ENCODE measurements around the gene VRK2. TPM values are rescaled to one million over a fixed set of nuclear protein-coding genes. Genes with fewer than 3 reads are reported as not detected.

The VRK2 gene
- total RNA-seq, 1 experiment from 2014 or later: 25.4 TPM

DNA sequence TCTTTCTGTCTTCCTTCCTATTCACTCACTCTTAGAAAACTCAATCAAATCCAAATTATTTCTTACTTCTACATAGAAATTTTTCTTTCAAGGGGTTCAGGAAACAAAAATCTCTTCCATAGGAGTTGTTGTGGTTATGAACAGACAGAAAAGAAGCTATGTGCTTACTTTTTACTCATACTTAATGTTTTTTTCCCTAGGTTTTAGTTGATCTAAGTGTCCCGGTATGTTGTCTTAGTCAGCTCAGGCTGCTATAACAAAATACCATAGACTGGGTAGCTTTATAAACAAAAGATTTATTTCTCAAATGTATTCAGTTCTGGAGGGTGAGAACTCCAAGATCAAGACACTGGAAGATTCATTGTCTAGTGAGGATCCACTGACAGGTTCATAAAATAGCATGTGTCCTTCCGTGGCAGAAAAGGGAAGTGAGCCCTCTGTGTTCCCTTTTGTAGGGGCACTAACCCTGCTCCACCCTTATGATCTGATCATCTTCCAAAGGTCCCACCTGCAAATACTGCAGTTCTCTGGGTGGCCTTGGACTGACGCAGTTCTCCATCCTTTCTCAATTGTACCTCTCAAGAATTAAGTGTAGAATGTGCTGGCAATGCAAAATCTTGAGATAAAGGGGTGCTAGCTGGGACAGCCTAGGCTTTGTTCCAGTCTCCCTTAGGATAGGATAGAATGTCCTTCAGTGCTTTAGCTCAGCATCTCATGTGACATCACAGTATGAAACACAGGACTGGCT lies 14.4 kb upstream of the VRK2 start:
- no peak overlapping the region for H3K27ac Mint-ChIP-seq (ENCODE audit: unreplicated experiment)
- no TSS peak for BruUV-seq (replicated peaks)
- H3K4me1 Mint-ChIP-seq (ENCODE audit: low read depth, unreplicated experiment): no peaks in the 10 kb centered on the region
- no peaks in the 10 kb centered on the region for H3K9me3 Mint-ChIP-seq (ENCODE audit: low read depth, unreplicated experiment)
- H3K36me3 Mint-ChIP-seq (ENCODE audit: insufficient read depth, unreplicated experiment): no peaks in the 10 kb centered on the region
- CTCF ChIA-PET: no interaction called here
- no peak for DNase-seq
- intact Hi-C loops (cut with micrococcal nuclease; ENCODE audit: unreplicated experiment): no loop called here
- no peak overlapping the region for H3K4me3 Mint-ChIP-seq (ENCODE audit: low read depth, unreplicated experiment)
- no peaks in the 10 kb centered on the region for H3K27me3 Mint-ChIP-seq (ENCODE audit: unreplicated experiment)
- TF ChIP-seq, protein P1, sequence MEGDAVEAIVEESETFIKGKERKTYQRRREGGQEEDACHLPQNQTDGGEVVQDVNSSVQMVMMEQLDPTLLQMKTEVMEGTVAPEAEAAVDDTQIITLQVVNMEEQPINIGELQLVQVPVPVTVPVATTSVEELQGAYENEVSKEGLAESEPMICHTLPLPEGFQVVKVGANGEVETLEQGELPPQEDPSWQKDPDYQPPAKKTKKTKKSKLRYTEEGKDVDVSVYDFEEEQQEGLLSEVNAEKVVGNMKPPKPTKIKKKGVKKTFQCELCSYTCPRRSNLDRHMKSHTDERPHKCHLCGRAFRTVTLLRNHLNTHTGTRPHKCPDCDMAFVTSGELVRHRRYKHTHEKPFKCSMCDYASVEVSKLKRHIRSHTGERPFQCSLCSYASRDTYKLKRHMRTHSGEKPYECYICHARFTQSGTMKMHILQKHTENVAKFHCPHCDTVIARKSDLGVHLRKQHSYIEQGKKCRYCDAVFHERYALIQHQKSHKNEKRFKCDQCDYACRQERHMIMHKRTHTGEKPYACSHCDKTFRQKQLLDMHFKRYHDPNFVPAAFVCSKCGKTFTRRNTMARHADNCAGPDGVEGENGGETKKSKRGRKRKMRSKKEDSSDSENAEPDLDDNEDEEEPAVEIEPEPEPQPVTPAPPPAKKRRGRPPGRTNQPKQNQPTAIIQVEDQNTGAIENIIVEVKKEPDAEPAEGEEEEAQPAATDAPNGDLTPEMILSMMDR (IDR thresholded peaks at IDR 0.05; ENCODE audit: unreplicated experiment): no peak

DNA sequence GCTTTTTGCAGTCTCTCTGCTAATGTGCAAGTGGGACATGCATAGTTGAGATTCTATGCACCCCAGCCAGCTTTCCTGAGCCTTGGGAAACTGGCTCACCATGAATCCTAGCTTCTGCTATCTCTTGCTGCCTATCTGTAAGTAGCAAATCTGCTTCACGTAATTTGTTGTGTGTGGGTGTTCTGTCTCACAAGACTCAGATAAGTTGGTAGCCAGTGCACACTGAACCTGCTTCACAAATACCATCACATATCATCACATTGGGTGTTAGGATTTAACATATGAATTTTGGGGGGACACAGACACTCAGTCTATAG lies 13.9 kb upstream of the VRK2 start:
- CTCF ChIA-PET: no interaction called here
- Mint-ChIP-seq H3K4me1 (ENCODE audit: low read depth, unreplicated experiment) (no peaks in the 10 kb centered on the region), H3K27ac (ENCODE audit: unreplicated experiment) (no peak overlapping the region), H3K9me3 (ENCODE audit: low read depth, unreplicated experiment) (no peaks in the 10 kb centered on the region), H3K4me3 (ENCODE audit: low read depth, unreplicated experiment) (no peak overlapping the region), H3K27me3 (ENCODE audit: unreplicated experiment) (no peaks in the 10 kb centered on the region), H3K36me3 (ENCODE audit: insufficient read depth, unreplicated experiment) (no peaks in the 10 kb centered on the region)
- TF ChIP-seq, protein P1 (IDR thresholded peaks at IDR 0.05; ENCODE audit: unreplicated experiment): no peak
- no TSS peak for BruUV-seq (replicated peaks)
- intact Hi-C loops (cut with micrococcal nuclease; ENCODE audit: unreplicated experiment): no loop called here
- DNase-seq: no peak

- TF ChIP-seq, protein P1 (IDR thresholded peaks at IDR 0.05; ENCODE audit: unreplicated experiment): no peak
- DNase-seq: no peak
- Mint-ChIP-seq H3K27ac (ENCODE audit: unreplicated experiment) (no peak overlapping the region), H3K36me3 (ENCODE audit: insufficient read depth, unreplicated experiment) (no peaks in the 10 kb centered on the region), H3K9me3 (ENCODE audit: low read depth, unreplicated experiment) (no peaks in the 10 kb centered on the region), H3K4me3 (ENCODE audit: low read depth, unreplicated experiment) (no peak overlapping the region), H3K27me3 (ENCODE audit: unreplicated experiment) (no peaks in the 10 kb centered on the region), H3K4me1 (ENCODE audit: low read depth, unreplicated experiment) (no peaks in the 10 kb centered on the region)
- intact Hi-C loops (cut with micrococcal nuclease; ENCODE audit: unreplicated experiment): no loop called here
- no TSS peak for BruUV-seq (replicated peaks)
- CTCF ChIA-PET: no interaction called here
Measured at GRCh38 chr2:58033530-58033929, 13.1 kb upstream of the VRK2 start.

DNA sequence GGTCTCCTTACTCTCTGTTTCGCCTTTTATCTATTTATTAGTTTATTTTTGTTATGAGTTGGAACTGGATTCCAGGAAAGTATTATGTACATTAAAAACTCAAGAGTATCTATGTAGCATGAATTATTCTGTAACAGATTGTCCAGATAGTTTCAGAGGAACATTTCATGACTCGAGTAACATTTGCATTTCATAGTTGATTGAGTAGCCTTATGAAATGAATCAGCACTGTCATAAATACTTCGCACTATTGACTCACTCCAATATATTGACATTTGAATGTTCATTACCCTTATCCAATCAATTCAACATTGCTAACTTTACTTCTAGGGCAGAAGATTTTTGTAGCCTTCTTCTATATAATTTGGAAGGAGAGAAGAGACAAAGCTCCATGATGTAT lies 11.3 kb upstream of the VRK2 start:
- Mint-ChIP-seq H3K36me3 (ENCODE audit: insufficient read depth, unreplicated experiment) (no peaks in the 10 kb centered on the region), H3K27me3 (ENCODE audit: unreplicated experiment) (no peaks in the 10 kb centered on the region), H3K27ac (ENCODE audit: unreplicated experiment) (no peak overlapping the region), H3K4me1 (ENCODE audit: low read depth, unreplicated experiment) (no peaks in the 10 kb centered on the region), H3K9me3 (ENCODE audit: low read depth, unreplicated experiment) (no peaks in the 10 kb centered on the region), H3K4me3 (ENCODE audit: low read depth, unreplicated experiment) (no peak overlapping the region)
- TF ChIP-seq, protein P1 (IDR thresholded peaks at IDR 0.05; ENCODE audit: unreplicated experiment): no peak
- no peak for DNase-seq
- CTCF ChIA-PET: no interaction called here
- intact Hi-C loops (cut with micrococcal nuclease; ENCODE audit: unreplicated experiment): no loop called here
- no TSS peak for BruUV-seq (replicated peaks)
